ENCODE data around the gene CALR3.

Gene CALR3

GRCh38 chr19:16446108-16446723, 49.8 kb downstream of the CALR3 start:
- peak overlapping the region; percentile 20; the same call in 1 of the 2 replicates for H3K4me3 ChIP-seq (ENCODE audit: low read length)
- no peak for TF ChIP-seq ZNF274 (IDR thresholded peaks at IDR 0.05; ENCODE audit: low read depth, low read length)

GRCh38 chr19:16445238-16446107, 50.5 kb downstream of the CALR3 start:
- H3K4me3 ChIP-seq (ENCODE audit: low read length) = peak overlapping the region; percentile 0; the same call in 1 of the 2 replicates

GRCh38 chr19:16444269-16444600, 51.7 kb downstream of the CALR3 start:
- no peak for TF ChIP-seq ZNF274 (IDR thresholded peaks at IDR 0.05; ENCODE audit: low read depth, low read length)
- no peak overlapping the region; the same call in 1 of the 2 replicates for H3K4me3 ChIP-seq (ENCODE audit: low read length)

More at GRCh38 chr19:16445238-16446107, 50.5 kb downstream of the CALR3 start:
- no peak for TF ChIP-seq ZNF274 (IDR thresholded peaks at IDR 0.05; ENCODE audit: low read depth, low read length)

GRCh38 chr19:16442386-16443276, 53.3 kb downstream of the CALR3 start:
- no peak for TF ChIP-seq ZNF274 (IDR thresholded peaks at IDR 0.05; ENCODE audit: low read depth, low read length)
- no peak overlapping the region for H3K4me3 ChIP-seq (ENCODE audit: low read length)

- H3K4me3 ChIP-seq (ENCODE audit: low read length) = no peak overlapping the region
- no peak for TF ChIP-seq ZNF274 (IDR thresholded peaks at IDR 0.05; ENCODE audit: low read depth, low read length)
Observed at GRCh38 chr19:16441661-16442162, 54.3 kb downstream of the CALR3 start.

GRCh38 chr19:16436780-16437332, 59.1 kb downstream of the CALR3 start:
- no peak overlapping the region; the same call in 1 of the 2 replicates for H3K4me3 ChIP-seq (ENCODE audit: low read length)
- no peak for TF ChIP-seq ZNF274 (IDR thresholded peaks at IDR 0.05; ENCODE audit: low read depth, low read length)

- TF ChIP-seq ZNF274 (IDR thresholded peaks at IDR 0.05; ENCODE audit: low read depth, low read length) = no peak
- H3K4me3 ChIP-seq (ENCODE audit: low read length) = no peak overlapping the region; the same call in 1 of the 2 replicates
Observed at GRCh38 chr19:16435999-16436650, 59.8 kb downstream of the CALR3 start.

- no peak for TF ChIP-seq ZNF274 (IDR thresholded peaks at IDR 0.05; ENCODE audit: low read depth, low read length)
- H3K4me3 ChIP-seq (ENCODE audit: low read length) = no peak overlapping the region
Observed at GRCh38 chr19:16435238-16435917, 60.6 kb downstream of the CALR3 start.

GRCh38 chr19:16433986-16434385, 62.0 kb downstream of the CALR3 start:
- H3K4me3 ChIP-seq (ENCODE audit: low read length) = no peak overlapping the region
- TF ChIP-seq ZNF274 (IDR thresholded peaks at IDR 0.05; ENCODE audit: low read depth, low read length) = no peak

- no peak for TF ChIP-seq ZNF274 (IDR thresholded peaks at IDR 0.05; ENCODE audit: low read depth, low read length)
- H3K4me3 ChIP-seq (ENCODE audit: low read length) = no peak overlapping the region
Observed at GRCh38 chr19:16429759-16430091, 66.2 kb downstream of the CALR3 start.

- H3K4me3 ChIP-seq (ENCODE audit: low read length) = no peak overlapping the region
- TF ChIP-seq ZNF274 (IDR thresholded peaks at IDR 0.05; ENCODE audit: low read depth, low read length) = no peak
Observed at GRCh38 chr19:16429066-16429758, 66.8 kb downstream of the CALR3 start.
